Epidermal melanocyte (primary cell): ENCODE data around the gene ADGRV1.
A peak's percentile ranks its signal among the peaks of the same experiment; 100 is the strongest.

ENCODE experiments used
- DNase-seq: peaks from one replicate; pipeline ENCODE4 v3.0.0; 2011; ENCODE audit warnings: low spot score; ENCODE audit not compliant: insufficient read length

Gene ADGRV1

DNA sequence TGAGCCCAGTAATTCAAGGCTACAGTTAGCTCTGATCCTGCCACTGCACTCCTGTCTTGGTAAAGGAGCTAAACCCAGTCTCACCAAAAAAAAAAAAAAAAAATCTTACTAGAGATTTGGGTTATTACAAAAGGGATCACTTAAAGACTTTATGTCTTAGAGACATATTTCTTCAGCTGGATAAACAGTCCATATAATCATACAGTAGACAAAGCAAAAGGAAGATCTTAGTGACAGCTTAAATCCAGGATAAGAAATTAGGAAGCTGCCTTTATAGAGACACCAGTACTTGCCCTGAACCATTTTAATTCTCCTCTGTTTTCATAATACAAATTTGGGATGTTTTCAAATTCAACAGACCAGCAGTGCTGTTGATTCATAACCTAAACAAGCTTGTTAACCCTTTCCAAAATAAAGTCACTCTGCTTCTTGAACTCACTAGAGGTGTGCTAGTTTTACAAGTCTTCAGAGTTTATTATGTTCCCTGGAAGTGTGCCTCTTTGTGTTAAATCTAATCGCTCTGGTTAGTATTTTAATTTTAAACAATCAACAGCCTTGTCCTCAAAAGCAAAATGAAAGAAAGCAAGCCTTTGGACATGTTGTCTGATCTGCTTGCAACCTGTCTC, 569.0 kb downstream of the ADGRV1 start:
- DNase-seq = no peak

GRCh38 chr5:91128604-91129003, 570.0 kb downstream of the ADGRV1 start:
- DNase-seq = no peak

GRCh38 chr5:91129748-91130147, 571.2 kb downstream of the ADGRV1 start:
- no peak for DNase-seq

DNA sequence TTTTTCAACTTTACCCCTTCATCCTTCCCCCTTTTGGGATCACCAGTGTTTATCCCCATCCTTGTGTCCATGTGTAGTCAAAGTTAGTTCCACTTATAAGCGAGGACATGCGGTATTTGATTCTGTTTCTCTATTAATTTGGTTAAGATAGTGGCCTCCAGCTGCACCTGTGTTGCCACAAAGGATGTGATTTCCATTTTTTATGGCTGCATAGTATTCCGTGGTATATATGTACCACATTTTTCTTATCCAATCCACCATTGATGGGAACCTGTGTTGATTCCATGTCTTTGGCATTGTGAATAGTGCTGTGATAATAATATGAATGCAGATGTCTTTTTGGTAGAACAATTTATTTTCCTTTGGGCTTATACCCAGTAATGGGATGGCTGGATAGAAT, 572.2 kb downstream of the ADGRV1 start:
- no peak for DNase-seq

- no peak for DNase-seq
Measured at GRCh38 chr5:91132550-91132949, 574.0 kb downstream of the ADGRV1 start.

DNA sequence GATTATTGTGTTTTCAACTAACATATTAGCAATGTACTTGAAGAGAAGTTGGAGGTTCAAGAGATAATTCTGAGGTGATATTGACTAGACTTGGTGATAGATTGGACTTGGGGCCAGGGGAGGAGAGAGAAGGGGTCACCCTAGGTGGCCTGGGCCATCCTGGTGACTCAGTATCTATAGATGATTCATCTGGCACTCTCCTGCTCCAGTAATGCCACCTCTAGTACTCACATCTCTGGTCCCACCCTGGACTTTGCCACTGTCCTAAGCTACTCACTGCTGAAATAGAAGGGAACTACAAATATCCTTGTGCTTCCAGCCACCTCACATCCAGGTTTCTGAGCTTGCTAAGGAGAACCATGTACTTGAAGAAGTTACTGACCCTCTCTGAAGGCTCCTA, 574.6 kb downstream of the ADGRV1 start:
- no peak for DNase-seq

DNA sequence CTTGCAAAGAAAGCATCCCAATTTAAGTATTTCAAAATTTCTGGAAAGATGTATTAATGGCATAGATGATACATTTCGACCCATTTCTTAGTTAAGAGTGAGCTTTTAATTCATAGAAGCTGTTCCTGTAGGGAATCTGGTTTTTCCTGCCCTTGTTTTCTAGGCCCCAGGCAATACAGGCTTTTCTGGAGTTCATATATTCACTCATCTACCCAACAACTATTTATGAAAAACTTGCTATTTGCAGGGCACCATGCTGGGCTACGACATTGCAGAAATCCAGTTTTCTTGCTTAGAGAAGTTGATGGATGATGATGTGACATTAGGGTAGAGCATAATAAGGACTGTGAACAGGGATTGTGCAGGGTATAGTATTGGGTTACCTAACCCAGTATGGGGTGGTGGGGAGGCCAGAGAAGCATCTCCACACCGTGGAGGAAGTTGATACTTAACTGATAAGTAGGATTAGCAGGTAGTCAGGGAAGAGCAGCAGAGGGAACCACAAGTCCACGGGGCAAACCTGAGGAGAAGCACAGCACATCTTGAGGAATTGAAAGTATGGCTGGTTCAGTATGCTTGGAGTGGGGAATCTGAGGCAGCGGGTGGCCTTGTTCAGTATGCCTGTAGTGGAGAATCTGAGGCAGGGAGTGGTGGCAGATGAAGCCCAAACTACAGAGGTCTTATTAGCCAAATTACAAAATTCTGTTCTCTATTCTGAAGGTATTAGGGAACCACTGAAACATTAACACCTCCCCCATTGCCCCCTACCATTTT, 577.1 kb downstream of the ADGRV1 start:
- no peak for DNase-seq

GRCh38 chr5:91136271-91136670, 577.7 kb downstream of the ADGRV1 start:
- no peak for DNase-seq

DNA sequence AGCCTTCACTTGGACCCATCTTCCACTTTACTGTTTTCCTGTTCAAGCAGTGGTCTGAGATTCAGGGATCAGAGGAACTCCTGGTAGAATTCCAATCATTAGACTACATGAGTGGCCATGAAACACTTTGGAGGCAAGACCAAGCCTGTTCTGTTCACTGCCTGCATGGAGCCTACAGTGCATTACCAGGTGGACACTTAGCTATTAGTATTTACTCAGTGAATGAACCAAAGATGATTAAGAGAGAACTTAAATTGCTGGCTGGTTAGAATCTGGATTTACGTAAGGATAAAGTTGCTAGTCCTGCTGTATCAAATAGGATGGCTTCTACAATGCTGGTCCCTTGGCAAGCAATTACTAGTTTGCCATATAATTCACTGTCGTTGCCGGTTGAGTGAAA, 579.0 kb downstream of the ADGRV1 start:
- DNase-seq = no peak

- no peak for DNase-seq
Measured at GRCh38 chr5:91139572-91140200, 581.1 kb downstream of the ADGRV1 start.

DNA sequence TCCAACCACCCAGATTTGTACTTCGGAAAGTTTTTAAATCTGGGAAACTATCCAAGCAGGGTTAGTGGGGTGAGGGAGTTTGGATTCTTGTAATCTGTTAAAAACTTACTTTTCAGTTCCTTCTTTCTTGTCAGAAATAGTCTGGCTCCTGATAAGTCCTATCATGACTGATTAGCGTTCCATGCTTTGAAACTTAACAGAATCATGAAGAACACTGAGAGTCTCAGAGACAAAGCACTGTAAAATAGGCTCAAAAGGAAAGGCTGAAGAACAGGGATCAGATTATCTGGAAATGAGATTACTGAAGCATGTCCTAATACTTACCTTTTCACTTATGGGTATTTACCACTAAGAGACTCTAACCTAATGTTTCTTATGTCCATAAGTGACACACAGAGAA, 582.1 kb downstream of the ADGRV1 start:
- no peak for DNase-seq

DNA sequence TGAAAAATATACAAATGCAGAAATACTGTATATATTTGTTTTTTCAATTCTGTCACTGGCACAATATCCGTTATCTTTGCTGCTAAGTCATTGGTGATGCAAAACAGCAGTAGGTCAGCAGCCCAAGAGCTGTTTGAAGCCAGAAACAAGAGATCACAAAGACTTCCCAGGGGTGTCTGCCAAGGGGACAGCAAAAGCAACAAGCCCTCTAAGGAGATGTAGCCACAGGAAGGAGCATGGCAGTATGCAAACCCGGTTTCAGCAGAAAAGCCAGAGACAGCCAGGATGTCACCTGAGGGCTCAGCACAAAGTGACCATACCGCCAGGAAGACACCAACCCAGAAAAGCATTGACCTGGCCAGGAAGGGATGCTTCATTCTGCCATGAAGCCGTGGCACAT, 583.0 kb downstream of the ADGRV1 start:
- no peak for DNase-seq

DNA sequence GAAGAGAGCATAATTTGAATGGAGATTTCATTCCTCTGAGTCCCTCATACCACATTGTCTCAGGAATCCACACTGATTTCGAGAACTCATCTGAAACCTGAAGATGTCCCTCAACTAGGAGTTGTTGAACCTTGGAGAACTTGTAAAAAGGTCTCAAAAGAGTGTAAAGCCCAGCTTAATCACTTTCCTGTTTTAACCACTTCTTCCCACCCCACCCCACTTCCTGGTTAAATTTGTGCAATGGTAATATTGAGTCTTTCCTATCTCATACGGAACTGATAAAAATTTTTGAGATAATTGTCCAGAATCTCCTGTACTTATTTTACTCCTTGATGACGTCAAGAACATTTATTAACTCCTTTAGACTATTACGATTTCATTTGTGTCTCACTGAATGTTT, 583.8 kb downstream of the ADGRV1 start:
- DNase-seq = no peak

GRCh38 chr5:91142819-91143218, 584.2 kb downstream of the ADGRV1 start:
- DNase-seq = no peak

DNA sequence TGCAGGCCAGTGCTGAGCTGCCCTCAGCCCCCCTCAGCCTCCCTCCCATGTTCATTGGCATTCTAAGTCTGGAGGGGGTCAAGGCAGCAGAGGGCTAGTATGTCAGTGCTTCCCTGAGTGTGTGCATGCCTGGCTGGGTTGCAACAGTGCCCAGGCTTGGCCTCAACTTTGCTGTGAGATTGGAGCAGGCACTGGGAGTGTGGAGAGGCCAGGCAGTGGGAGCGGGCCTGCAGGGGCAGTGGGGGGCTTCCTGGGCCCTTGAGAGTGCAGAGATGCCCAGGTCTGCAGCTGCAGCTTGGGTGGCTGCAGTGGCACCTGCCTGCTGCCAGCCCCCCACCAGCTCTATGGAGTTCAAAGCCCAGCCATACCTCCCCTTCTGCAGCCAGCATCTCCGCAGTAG, 585.2 kb downstream of the ADGRV1 start:
- no peak for DNase-seq

- no peak for DNase-seq
Measured at GRCh38 chr5:91144491-91145332, 586.1 kb downstream of the ADGRV1 start.

DNA sequence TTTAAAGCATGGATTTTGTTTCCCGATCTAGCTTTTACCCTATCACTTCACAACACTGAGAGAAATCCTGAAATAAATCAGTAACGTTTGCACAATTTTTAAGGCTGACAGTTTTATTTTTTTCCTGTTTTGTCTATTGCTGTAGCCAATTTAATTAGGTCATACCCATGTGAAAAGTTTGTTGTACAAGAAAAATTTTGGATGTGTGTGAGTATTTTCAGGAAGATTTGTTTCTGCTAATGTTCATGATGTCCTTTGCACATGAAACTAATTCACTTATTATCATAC, 586.7 kb downstream of the ADGRV1 start:
- DNase-seq = no peak

GRCh38 chr5:91146230-91146629, 587.6 kb downstream of the ADGRV1 start:
- DNase-seq = peak; percentile 50

- DNase-seq = no peak
Measured at GRCh38 chr5:91146905-91147600, 588.5 kb downstream of the ADGRV1 start.

GRCh38 chr5:91150234-91150633, 591.6 kb downstream of the ADGRV1 start:
- DNase-seq = no peak

- DNase-seq = no peak
Measured at GRCh38 chr5:91150636-91151035, 592.0 kb downstream of the ADGRV1 start.
